ENCODE measurements around the gene UCN2. TPM values are rescaled to one million over a fixed set of nuclear protein-coding genes. Genes with fewer than 3 reads are reported as not detected.

UCN2 gene
- total RNA-seq, 1 experiment from 2014 or later = 0.49 TPM

DNA sequence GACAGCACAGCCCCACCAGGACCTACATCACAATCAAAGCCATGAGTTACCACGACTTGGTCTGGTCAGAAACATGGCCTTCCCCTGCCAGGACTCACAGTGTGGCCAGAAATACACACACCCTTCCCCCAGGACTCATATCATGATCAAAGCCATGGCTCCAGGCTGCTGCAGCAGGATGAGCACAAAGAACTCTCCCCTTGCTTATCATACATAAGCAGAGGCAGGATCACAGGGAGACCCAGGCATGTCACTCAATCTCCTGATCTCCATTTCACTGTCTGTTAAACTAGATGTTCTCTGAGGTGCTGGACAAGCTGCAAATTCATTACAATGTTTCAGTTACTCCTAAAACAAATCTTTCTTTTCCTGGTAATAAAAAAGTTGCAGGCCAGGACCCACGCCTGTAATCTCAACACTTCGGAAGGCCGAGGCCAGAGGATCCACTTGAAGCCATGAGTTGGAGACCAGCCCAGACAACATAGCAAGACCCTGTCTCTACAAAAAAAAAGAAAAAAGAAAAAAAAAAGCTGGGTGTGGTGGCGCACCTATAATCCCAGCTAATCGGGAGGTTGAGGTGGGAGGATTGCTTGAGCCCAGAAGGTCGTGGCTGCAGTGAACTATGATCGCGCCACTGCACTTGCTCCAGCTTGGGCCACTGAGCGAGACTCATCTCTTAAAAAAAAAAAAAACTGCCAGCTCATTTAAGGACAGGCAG is 8.2 kb downstream of the UCN2 start:
- H3K4me1 ChIP-seq (ENCODE audit: insufficient read depth, low read length, poor library complexity, severe bottlenecking) = no peaks in the 10 kb centered on the region
- TF ChIP-seq, protein P1, sequence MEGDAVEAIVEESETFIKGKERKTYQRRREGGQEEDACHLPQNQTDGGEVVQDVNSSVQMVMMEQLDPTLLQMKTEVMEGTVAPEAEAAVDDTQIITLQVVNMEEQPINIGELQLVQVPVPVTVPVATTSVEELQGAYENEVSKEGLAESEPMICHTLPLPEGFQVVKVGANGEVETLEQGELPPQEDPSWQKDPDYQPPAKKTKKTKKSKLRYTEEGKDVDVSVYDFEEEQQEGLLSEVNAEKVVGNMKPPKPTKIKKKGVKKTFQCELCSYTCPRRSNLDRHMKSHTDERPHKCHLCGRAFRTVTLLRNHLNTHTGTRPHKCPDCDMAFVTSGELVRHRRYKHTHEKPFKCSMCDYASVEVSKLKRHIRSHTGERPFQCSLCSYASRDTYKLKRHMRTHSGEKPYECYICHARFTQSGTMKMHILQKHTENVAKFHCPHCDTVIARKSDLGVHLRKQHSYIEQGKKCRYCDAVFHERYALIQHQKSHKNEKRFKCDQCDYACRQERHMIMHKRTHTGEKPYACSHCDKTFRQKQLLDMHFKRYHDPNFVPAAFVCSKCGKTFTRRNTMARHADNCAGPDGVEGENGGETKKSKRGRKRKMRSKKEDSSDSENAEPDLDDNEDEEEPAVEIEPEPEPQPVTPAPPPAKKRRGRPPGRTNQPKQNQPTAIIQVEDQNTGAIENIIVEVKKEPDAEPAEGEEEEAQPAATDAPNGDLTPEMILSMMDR (conservative IDR thresholded peaks at IDR 0.05; ENCODE audit: low read depth, low read length) = no peak
- no peak for TF ChIP-seq EZH2 (IDR thresholded peaks at IDR 0.05; ENCODE audit: borderline replicate concordance, low read depth, low read length, poor library complexity, severe bottlenecking)
- POLR2A ChIA-PET (ENCODE audit: low non-redundant PET) = no interaction called here
- H3K27me3 ChIP-seq (replicated peaks; ENCODE audit: insufficient read depth, low read depth, low read length, poor library complexity) = no peaks in the 10 kb centered on the region
- H3K4me3 ChIP-seq (ENCODE audit: low read depth, low read length, poor library complexity, severe bottlenecking) = peak overlapping the region; percentile 60
- no TSS peak for BruUV-seq (replicated peaks)
- H3K36me3 ChIP-seq (ENCODE audit: insufficient read depth, low read length, poor library complexity, severe bottlenecking) = no peaks in the 10 kb centered on the region
- intact Hi-C loops (cut with micrococcal nuclease; ENCODE audit: unreplicated experiment) = no loop called here
- H3K27ac ChIP-seq (ENCODE audit: low read depth, low read length, poor library complexity, severe bottlenecking) = no peak overlapping the region
- CTCF ChIA-PET = no interaction called here
- no peak for DNase-seq (ENCODE audit: low spot score)
- no peaks in the 10 kb centered on the region for H3K9me3 ChIP-seq (ENCODE audit: low read depth, low read length, poor library complexity, severe bottlenecking)

DNA sequence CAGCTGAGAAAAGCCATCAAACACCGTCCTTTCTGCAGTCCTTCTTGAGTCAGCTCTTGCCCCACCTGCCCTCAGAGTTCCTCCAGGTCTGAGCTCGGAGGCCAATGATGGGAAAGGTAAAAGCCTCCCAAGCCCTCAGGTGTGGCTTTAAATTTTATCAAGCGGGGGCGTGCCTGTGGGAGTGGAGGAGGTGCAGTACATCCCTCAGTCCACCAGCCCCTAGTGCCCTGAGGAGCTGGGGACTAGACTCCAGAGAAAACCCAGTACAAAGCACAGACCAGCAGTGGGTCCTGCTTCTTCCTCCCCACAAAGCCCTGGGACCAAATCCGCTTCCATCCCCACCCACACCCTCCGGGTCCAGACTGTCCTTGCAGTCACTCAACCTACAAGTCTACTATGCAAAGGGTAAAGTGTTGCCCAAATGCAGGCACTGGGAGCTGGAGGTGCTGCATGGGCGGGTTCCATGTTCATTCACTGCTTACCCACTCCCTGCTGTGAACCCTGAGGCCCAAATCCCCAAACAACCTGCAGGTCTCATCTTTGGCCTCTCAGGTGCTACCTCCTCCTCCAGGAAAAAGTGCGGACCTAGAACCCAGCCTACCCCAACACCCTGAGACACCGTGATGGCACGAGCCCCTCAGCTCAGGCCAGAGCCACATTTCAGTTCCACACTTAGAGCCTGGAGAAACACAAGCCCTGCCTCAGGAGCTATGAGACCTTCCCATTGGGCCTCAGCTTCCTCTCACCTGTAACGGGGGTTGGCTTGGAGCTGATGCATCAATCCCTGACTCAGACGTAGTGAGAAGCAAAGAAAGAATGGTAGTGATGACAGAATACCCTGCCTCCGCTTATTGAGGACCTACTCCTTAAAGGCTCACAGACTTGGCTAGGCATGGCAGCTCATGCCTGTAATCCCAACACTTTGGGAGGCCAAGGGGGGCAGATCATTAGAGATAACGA is 9.4 kb downstream of the UCN2 start:
- intact Hi-C loops (cut with micrococcal nuclease; ENCODE audit: unreplicated experiment) = no loop called here
- no TSS peak for BruUV-seq (replicated peaks)

DNA sequence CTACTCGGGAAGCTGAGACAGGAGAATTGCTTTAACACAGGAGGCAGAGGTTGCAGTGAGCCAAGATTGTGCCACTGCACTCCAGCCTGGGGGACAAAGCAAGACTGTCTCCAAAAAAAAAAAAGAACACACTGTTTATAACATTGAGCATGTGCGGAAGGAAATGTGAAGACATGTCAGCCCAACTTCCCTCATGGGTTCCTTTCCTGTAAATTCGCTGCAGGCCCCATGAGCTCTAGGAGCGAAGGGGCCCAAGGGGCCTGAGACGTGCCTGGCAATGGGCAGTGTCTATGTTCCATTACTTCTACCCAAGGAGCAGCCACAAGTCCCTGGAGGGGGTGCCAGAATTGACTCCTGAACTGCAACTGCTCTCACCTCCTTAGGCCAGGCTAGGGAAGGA is 10.2 kb downstream of the UCN2 start:
- no peak overlapping the region for H3K27ac ChIP-seq (ENCODE audit: low read depth, low read length, poor library complexity, severe bottlenecking)
- no peaks in the 10 kb centered on the region for H3K27me3 ChIP-seq (replicated peaks; ENCODE audit: insufficient read depth, low read depth, low read length, poor library complexity)
- H3K9me3 ChIP-seq (ENCODE audit: low read depth, low read length, poor library complexity, severe bottlenecking) = no peaks in the 10 kb centered on the region
- H3K4me3 ChIP-seq (ENCODE audit: low read depth, low read length, poor library complexity, severe bottlenecking) = no peak overlapping the region
- no peaks in the 10 kb centered on the region for H3K36me3 ChIP-seq (ENCODE audit: insufficient read depth, low read length, poor library complexity, severe bottlenecking)
- BruUV-seq (replicated peaks) = no TSS peak
- ChIA-PET CTCF (no interaction called here), POLR2A (ENCODE audit: low non-redundant PET) (no interaction called here)
- DNase-seq (ENCODE audit: low spot score) = no peak
- H3K4me1 ChIP-seq (ENCODE audit: insufficient read depth, low read length, poor library complexity, severe bottlenecking) = no peaks in the 10 kb centered on the region
- intact Hi-C loops (cut with micrococcal nuclease; ENCODE audit: unreplicated experiment) = no loop called here
- TF ChIP-seq, protein P1 (conservative IDR thresholded peaks at IDR 0.05; ENCODE audit: low read depth, low read length) = no peak
- TF ChIP-seq EZH2 (IDR thresholded peaks at IDR 0.05; ENCODE audit: borderline replicate concordance, low read depth, low read length, poor library complexity, severe bottlenecking) = no peak

More for the DNA sequence above, 9.4 kb downstream of the UCN2 start:
- no peak for DNase-seq (ENCODE audit: low spot score)
- POLR2A ChIA-PET (ENCODE audit: low non-redundant PET) = no interaction called here
- CTCF ChIA-PET = no interaction called here
- H3K4me3 ChIP-seq (ENCODE audit: low read depth, low read length, poor library complexity, severe bottlenecking) = no peak overlapping the region
- H3K4me1 ChIP-seq (ENCODE audit: insufficient read depth, low read length, poor library complexity, severe bottlenecking) = no peaks in the 10 kb centered on the region
- H3K27ac ChIP-seq (ENCODE audit: low read depth, low read length, poor library complexity, severe bottlenecking) = no peak overlapping the region
- no peaks in the 10 kb centered on the region for H3K36me3 ChIP-seq (ENCODE audit: insufficient read depth, low read length, poor library complexity, severe bottlenecking)
- no peaks in the 10 kb centered on the region for H3K9me3 ChIP-seq (ENCODE audit: low read depth, low read length, poor library complexity, severe bottlenecking)
- no peak for TF ChIP-seq EZH2 (IDR thresholded peaks at IDR 0.05; ENCODE audit: borderline replicate concordance, low read depth, low read length, poor library complexity, severe bottlenecking)
- TF ChIP-seq, protein P1 (conservative IDR thresholded peaks at IDR 0.05; ENCODE audit: low read depth, low read length) = no peak
- H3K27me3 ChIP-seq (replicated peaks; ENCODE audit: insufficient read depth, low read depth, low read length, poor library complexity) = no peaks in the 10 kb centered on the region
